Transverse colon (tissue), 4 donors: ENCODE measurements around the gene PRKCB.

Experiments used
- CTCF ChIP-seq, 5 experiments: fragments of 200-600 bp in 3 of 5; fragments of 450-650 bp in 2 of 5; sonication (generic) in 3 of 5; IDR thresholded peaks; 1 replicate in 2 of 5; 2 replicates in 3 of 5; pipeline ENCODE4 v1.5.1; 2016 to 2017; ENCODE audit warnings: antibody characterized with exemption in 5 of 5, inconsistent platforms in 3 of 5, mild to moderate bottlenecking in 2 of 5, moderate library complexity in 1 of 5
- POLR2AphosphoS5 ChIP-seq, 3 donors: sonication (generic); formaldehyde crosslinking; IDR thresholded peaks; one replicate each; pipeline ENCODE4 v1.6.1; 2016; ENCODE audit warnings: antibody characterized with exemption in 3 of 3

- TF ChIP-seq POLR2AphosphoS5 (IDR thresholded peaks at IDR 0.05) (no peak), CTCF (IDR thresholded peaks at IDR 0.05) (no peak)
Measured at GRCh38 chr16:23979982-23980381, 144.2 kb downstream of the PRKCB start.
